Panc1 (cell line): Measurements from ENCODE around the gene ATXN7L3. TPM values are rescaled to one million over a fixed set of nuclear protein-coding genes. Genes with fewer than 3 reads are reported as not detected.
A peak's percentile ranks its signal among the peaks of the same experiment; 100 is the strongest.

ENCODE experiments used
- ATAC-seq: fragments of 200-7000 bp; cut with Tn5 transposase; 2 replicates; pipeline ENCODE4 v1.9.1; 2020; ENCODE audit warnings: mild to moderate bottlenecking, moderate library complexity
- BruUV-seq: library from RNA; stranded (reverse); fragments of 400-500 nt; replicated peaks from 2 replicates; lab custom pipeline; 2021; lab: Mats Ljungman, UMichigan
- CTCF ChIA-PET: fragments of 300-600 bp; sonication (Branson Sonifier 250); formaldehyde crosslinking; loops from one replicate; lab custom pipeline; 2022; ENCODE audit warnings: antibody characterized with exemption; lab: Charles Lee
- POLR2A ChIA-PET: fragments of 300-600 bp; sonication (Branson Sonifier 250); formaldehyde crosslinking; loops from one replicate; lab custom pipeline; 2022; ENCODE audit warnings: antibody characterized with exemption; lab: Charles Lee
- DNase-seq: peaks from one replicate; pipeline ENCODE4 v3.0.0-alpha.2; 2010; ENCODE audit warnings: low read depth, low spot score
- H3K27ac ChIP-seq: 2 replicates; pipeline ENCODE4 v1.5.1; 2011; ENCODE audit warnings: mild to moderate bottlenecking, low read length, inconsistent platforms
- H3K27me3 ChIP-seq: fragments of 200-500 bp; sonication (Bioruptor generic); 2 replicates; pipeline ENCODE4 v1.6.0; 2014; ENCODE audit warnings: low read length, inconsistent platforms; ENCODE audit not compliant: control insufficient read depth, insufficient read depth
- H3K36me3 ChIP-seq: fragments of 200-500 bp; sonication (Bioruptor generic); 2 replicates; pipeline ENCODE4 v1.5.1; 2014; ENCODE audit warnings: inconsistent platforms, mild to moderate bottlenecking, low read length, moderate library complexity; ENCODE audit not compliant: control insufficient read depth, insufficient read depth
- H3K4me1 ChIP-seq: 2 replicates; pipeline ENCODE4 v1.5.1; 2011; ENCODE audit warnings: inconsistent platforms, mild to moderate bottlenecking, low read length, moderate library complexity; ENCODE audit not compliant: control insufficient read depth, insufficient read depth
- H3K4me3 ChIP-seq, 2 experiments: 2 replicates each; pipeline ENCODE4 v1.5.1; 2011 to 2012; ENCODE audit warnings: low read depth in 2 of 2, low read length in 2 of 2, mild to moderate bottlenecking in 2 of 2, inconsistent platforms in 1 of 2, moderate library complexity in 1 of 2
- H3K9me3 ChIP-seq: fragments of 200-500 bp; sonication (Bioruptor generic); 2 replicates; pipeline ENCODE4 v1.5.1; 2014; ENCODE audit warnings: low read depth, mild to moderate bottlenecking, inconsistent platforms, low read length, moderate library complexity; ENCODE audit not compliant: control insufficient read depth, insufficient read depth
- CTCF ChIP-seq: fragments of 450-650 bp; IDR thresholded peaks from 2 replicates; pipeline ENCODE4 v1.5.1; 2017; ENCODE audit warnings: mild to moderate bottlenecking
- POLR2AphosphoS5 ChIP-seq: IDR thresholded peaks from 2 replicates; pipeline ENCODE4 v1.6.1; 2012; ENCODE audit warnings: mild to moderate bottlenecking, low read depth, low read length, moderate library complexity
- REST ChIP-seq, 2 experiments: IDR thresholded peaks; 2 replicates each; pipeline ENCODE4 v1.6.1; 2011 to 2012; ENCODE audit warnings: low read depth in 2 of 2, control low read depth in 1 of 2, low read length in 1 of 2, mild to moderate bottlenecking in 1 of 2, moderate library complexity in 1 of 2; ENCODE audit not compliant: insufficient read depth in 1 of 2
- SIN3A ChIP-seq: IDR thresholded peaks from 2 replicates; pipeline ENCODE4 v1.6.1; 2012; ENCODE audit warnings: low read depth, mild to moderate bottlenecking, low read length, moderate library complexity, borderline replicate concordance; ENCODE audit not compliant: insufficient read depth
- TCF7L2 ChIP-seq: IDR thresholded peaks from 2 replicates; pipeline ENCODE4 v1.6.1; 2011; ENCODE audit warnings: mild to moderate bottlenecking, low read depth, low read length, inconsistent platforms
- in situ Hi-C: cut with HindIII; loops from 2 replicates; pipeline ENCODE4 v1.10.0; 2016; ENCODE audit warnings: low sequenced_read_pairs, low pct_unique_long_range_greater_than_20kb
- intact Hi-C: fragments of 100-400 bp; cut with micrococcal nuclease; formaldehyde crosslinking; loops from one replicate; pipeline ENCODE4 v1.10.0; 2022; ENCODE audit not compliant: unreplicated experiment
- total RNA-seq: library from RNA; stranded (reverse); gene quantifications from one replicate; pipeline ENCODE4 v1.2.1, GENCODE V29; 2021; ENCODE audit not compliant: unreplicated experiment

The ATXN7L3 gene
- total RNA-seq, 1 experiment from 2014 or later, result 69.8 TPM

- Histone ChIP-seq H3K36me3 (peaks cover 8% of the 10 kb centered on the region), H3K4me3 (peak overlapping the region; percentile 58 to 69), H3K9me3 (no peaks in the 10 kb centered on the region), H3K27me3 (no peaks in the 10 kb centered on the region), H3K4me1 (peaks cover 18% of the 10 kb centered on the region), H3K27ac (peak overlapping the region; percentile 76)
- POLR2A ChIA-PET, result interaction anchor here (0.6 kb wide), 1 partner anchor 109 kb away, joined by 6 read pairs; no protein-coding TSS in a partner anchor
- DNase-seq, result no peak
- no TSS peak for BruUV-seq
- in situ Hi-C loops (no loop called here), intact Hi-C loops (no loop called here)
- TF ChIP-seq POLR2AphosphoS5 (no peak), REST (IDR thresholded peaks at IDR 0.05; ENCODE audit: insufficient read depth in 1 of 2, low read depth in 2 of 2, low read length in 1 of 2) (no peak), TCF7L2 (no peak), CTCF (no peak), SIN3A (no peak)
- CTCF ChIA-PET, result interaction anchor here (0.9 kb wide), 1 partner anchor 92 kb away, joined by 5 read pairs; no protein-coding TSS in a partner anchor
- ATAC-seq, result no peak
Measured at GRCh38 chr17:44217738-44218343, 18.2 kb upstream of the ATXN7L3 start.

GRCh38 chr17:44216694-44217093 is 17.0 kb upstream of the ATXN7L3 start:
- H3K4me3 ChIP-seq, result no peak overlapping the region
- H3K9me3 ChIP-seq, result no peaks in the 10 kb centered on the region
- peaks cover 12% of the 10 kb centered on the region for H3K4me1 ChIP-seq
- intact Hi-C loops, result no loop called here
- in situ Hi-C loops, result no loop called here
- H3K27me3 ChIP-seq, result no peaks in the 10 kb centered on the region
- H3K27ac ChIP-seq, result no peak overlapping the region
- no peak for ATAC-seq
- ChIA-PET POLR2A (no interaction called here), CTCF (no interaction called here)
- no peak for DNase-seq
- H3K36me3 ChIP-seq, result peaks cover 8% of the 10 kb centered on the region
- TF ChIP-seq CTCF, result no peak
- no peak for TF ChIP-seq SIN3A
- TF ChIP-seq REST (IDR thresholded peaks at IDR 0.05; ENCODE audit: insufficient read depth in 1 of 2, low read depth in 2 of 2, low read length in 1 of 2), result no peak
- no peak for TF ChIP-seq POLR2AphosphoS5
- TF ChIP-seq TCF7L2, result no peak
- BruUV-seq, result no TSS peak
